ENCODE measurements around the gene CARS2. TPM values are rescaled to one million over a fixed set of nuclear protein-coding genes. Genes with fewer than 3 reads are reported as not detected.
"Not testable (repeated sequence)": the region's sequence is repeated elsewhere in the genome, so short reads cannot be mapped to it uniquely, and the experiment has no call there.

CARS2 gene
- total RNA-seq, 1 experiment from 2014 or later, result 24.8 TPM

- no TSS peak for BruUV-seq (replicated peaks)
- Mint-ChIP-seq H3K4me1 (ENCODE audit: low read depth, unreplicated experiment) (no peaks in the 10 kb centered on the region), H3K27ac (ENCODE audit: unreplicated experiment) (no peak overlapping the region), H3K4me3 (ENCODE audit: low read depth, unreplicated experiment) (no peak overlapping the region), H3K9me3 (ENCODE audit: low read depth, unreplicated experiment) (no peaks in the 10 kb centered on the region), H3K36me3 (ENCODE audit: insufficient read depth, unreplicated experiment) (no peaks in the 10 kb centered on the region), H3K27me3 (ENCODE audit: unreplicated experiment) (no peaks in the 10 kb centered on the region)
- DNase-seq, result no peak
- TF ChIP-seq, protein P1, sequence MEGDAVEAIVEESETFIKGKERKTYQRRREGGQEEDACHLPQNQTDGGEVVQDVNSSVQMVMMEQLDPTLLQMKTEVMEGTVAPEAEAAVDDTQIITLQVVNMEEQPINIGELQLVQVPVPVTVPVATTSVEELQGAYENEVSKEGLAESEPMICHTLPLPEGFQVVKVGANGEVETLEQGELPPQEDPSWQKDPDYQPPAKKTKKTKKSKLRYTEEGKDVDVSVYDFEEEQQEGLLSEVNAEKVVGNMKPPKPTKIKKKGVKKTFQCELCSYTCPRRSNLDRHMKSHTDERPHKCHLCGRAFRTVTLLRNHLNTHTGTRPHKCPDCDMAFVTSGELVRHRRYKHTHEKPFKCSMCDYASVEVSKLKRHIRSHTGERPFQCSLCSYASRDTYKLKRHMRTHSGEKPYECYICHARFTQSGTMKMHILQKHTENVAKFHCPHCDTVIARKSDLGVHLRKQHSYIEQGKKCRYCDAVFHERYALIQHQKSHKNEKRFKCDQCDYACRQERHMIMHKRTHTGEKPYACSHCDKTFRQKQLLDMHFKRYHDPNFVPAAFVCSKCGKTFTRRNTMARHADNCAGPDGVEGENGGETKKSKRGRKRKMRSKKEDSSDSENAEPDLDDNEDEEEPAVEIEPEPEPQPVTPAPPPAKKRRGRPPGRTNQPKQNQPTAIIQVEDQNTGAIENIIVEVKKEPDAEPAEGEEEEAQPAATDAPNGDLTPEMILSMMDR (IDR thresholded peaks at IDR 0.05; ENCODE audit: unreplicated experiment), result no peak
- CTCF ChIA-PET, result no interaction called here
- intact Hi-C loops (cut with micrococcal nuclease; ENCODE audit: unreplicated experiment), result no loop called here
Observed at GRCh38 chr13:110633776-110634175, 72.1 kb downstream of the CARS2 start.

DNA sequence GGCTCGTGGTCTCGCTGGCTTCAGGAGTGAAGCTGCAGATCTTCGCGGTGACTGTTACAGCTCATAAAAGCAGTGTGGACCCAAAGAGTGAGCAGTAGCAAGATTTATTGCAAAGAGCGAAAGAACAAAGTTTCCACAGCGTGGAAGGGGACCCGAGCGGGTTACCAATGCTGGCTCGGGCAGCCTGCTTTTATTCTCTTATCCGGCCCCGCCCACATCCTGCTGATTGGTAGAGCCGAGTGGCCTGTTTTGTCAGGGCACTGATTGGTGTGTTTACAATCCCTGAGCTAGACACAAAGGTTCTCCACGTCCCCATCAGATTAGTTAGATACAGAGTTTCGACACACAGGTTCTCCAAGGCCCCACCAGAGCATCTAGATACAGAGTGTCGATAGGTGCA is 73.7 kb downstream of the CARS2 start:
- H3K27ac Mint-ChIP-seq (ENCODE audit: unreplicated experiment); CTCF ChIA-PET; DNase-seq; BruUV-seq (replicated peaks); intact Hi-C loops (cut with micrococcal nuclease; ENCODE audit: unreplicated experiment); H3K9me3 Mint-ChIP-seq (ENCODE audit: low read depth, unreplicated experiment); H3K36me3 Mint-ChIP-seq (ENCODE audit: insufficient read depth, unreplicated experiment); H3K27me3 Mint-ChIP-seq (ENCODE audit: unreplicated experiment); H3K4me1 Mint-ChIP-seq (ENCODE audit: low read depth, unreplicated experiment); H3K4me3 Mint-ChIP-seq (ENCODE audit: low read depth, unreplicated experiment): not testable (repeated sequence)

DNA sequence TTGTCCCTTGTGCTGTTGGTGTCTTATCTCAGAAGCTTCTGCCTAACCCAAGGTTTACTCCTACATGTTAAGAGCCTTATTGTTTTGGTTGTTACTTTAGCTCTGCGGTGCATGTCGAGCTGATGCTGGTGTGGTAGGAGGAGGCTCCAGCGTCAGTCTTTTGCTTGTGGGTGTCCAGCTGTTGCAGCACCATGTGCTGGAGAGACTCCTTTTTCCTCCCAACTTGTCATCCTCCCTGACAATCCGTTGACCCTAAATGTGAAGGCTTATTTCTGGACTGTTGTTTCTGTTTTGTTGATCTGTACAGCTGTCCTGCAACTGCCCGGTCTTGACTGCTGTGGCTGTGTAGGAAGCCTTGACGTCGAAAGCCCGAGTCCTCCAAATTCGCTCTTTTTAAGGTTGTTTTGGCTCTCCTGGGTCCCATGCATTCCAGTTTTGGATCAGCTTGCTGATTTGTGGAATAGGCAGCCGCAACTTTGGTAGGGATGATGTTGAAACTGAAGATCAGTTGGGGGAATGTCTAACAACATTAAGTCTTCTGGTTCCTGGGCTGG is 75.3 kb downstream of the CARS2 start:
- intact Hi-C loops (cut with micrococcal nuclease; ENCODE audit: unreplicated experiment), result no loop called here
- peaks cover 5% of the 10 kb centered on the region for H3K36me3 Mint-ChIP-seq (ENCODE audit: insufficient read depth, unreplicated experiment)
- no peak for DNase-seq
- TF ChIP-seq, protein P1 (IDR thresholded peaks at IDR 0.05; ENCODE audit: unreplicated experiment), result no peak
- H3K27ac Mint-ChIP-seq (ENCODE audit: unreplicated experiment), result no peak overlapping the region
- H3K9me3 Mint-ChIP-seq (ENCODE audit: low read depth, unreplicated experiment), result no peaks in the 10 kb centered on the region
- no peak overlapping the region for H3K4me3 Mint-ChIP-seq (ENCODE audit: low read depth, unreplicated experiment)
- CTCF ChIA-PET, result no interaction called here
- no TSS peak for BruUV-seq (replicated peaks)
- H3K27me3 Mint-ChIP-seq (ENCODE audit: unreplicated experiment), result no peaks in the 10 kb centered on the region
- peaks cover 6% of the 10 kb centered on the region for H3K4me1 Mint-ChIP-seq (ENCODE audit: low read depth, unreplicated experiment)

GRCh38 chr13:110629735-110630134 is 76.2 kb downstream of the CARS2 start:
- CTCF ChIA-PET, result no interaction called here
- BruUV-seq (replicated peaks), result no TSS peak
- no peak for DNase-seq
- H3K4me1 Mint-ChIP-seq (ENCODE audit: low read depth, unreplicated experiment), result peaks cover 6% of the 10 kb centered on the region
- peaks cover 5% of the 10 kb centered on the region for H3K36me3 Mint-ChIP-seq (ENCODE audit: insufficient read depth, unreplicated experiment)
- H3K9me3 Mint-ChIP-seq (ENCODE audit: low read depth, unreplicated experiment), result no peaks in the 10 kb centered on the region
- no peaks in the 10 kb centered on the region for H3K27me3 Mint-ChIP-seq (ENCODE audit: unreplicated experiment)
- TF ChIP-seq, protein P1 (IDR thresholded peaks at IDR 0.05; ENCODE audit: unreplicated experiment), result no peak
- no peak overlapping the region for H3K27ac Mint-ChIP-seq (ENCODE audit: unreplicated experiment)
- intact Hi-C loops (cut with micrococcal nuclease; ENCODE audit: unreplicated experiment), result no loop called here
- no peak overlapping the region for H3K4me3 Mint-ChIP-seq (ENCODE audit: low read depth, unreplicated experiment)

GRCh38 chr13:110628952-110629701 is 76.8 kb downstream of the CARS2 start:
- TF ChIP-seq, protein P1 (IDR thresholded peaks at IDR 0.05; ENCODE audit: unreplicated experiment), result no peak
- peaks cover 6% of the 10 kb centered on the region for H3K4me1 Mint-ChIP-seq (ENCODE audit: low read depth, unreplicated experiment)
- intact Hi-C loops (cut with micrococcal nuclease; ENCODE audit: unreplicated experiment), result no loop called here
- BruUV-seq (replicated peaks), result no TSS peak
- no peaks in the 10 kb centered on the region for H3K27me3 Mint-ChIP-seq (ENCODE audit: unreplicated experiment)
- H3K27ac Mint-ChIP-seq (ENCODE audit: unreplicated experiment), result no peak overlapping the region
- no peaks in the 10 kb centered on the region for H3K9me3 Mint-ChIP-seq (ENCODE audit: low read depth, unreplicated experiment)
- CTCF ChIA-PET, result no interaction called here
- H3K4me3 Mint-ChIP-seq (ENCODE audit: low read depth, unreplicated experiment), result no peak overlapping the region
- peaks cover 5% of the 10 kb centered on the region for H3K36me3 Mint-ChIP-seq (ENCODE audit: insufficient read depth, unreplicated experiment)
- no peak for DNase-seq

Measured in Calu3 (cell line).